Psoas muscle (tissue), 8 donors: ENCODE data around the gene LRRC42. TPM values are rescaled to one million over a fixed set of nuclear protein-coding genes. Genes with fewer than 3 reads are reported as not detected.
A peak's percentile ranks its signal among the peaks of the same experiment; 100 is the strongest.
"Not testable (repeated sequence)": the region's sequence is repeated elsewhere in the genome, so short reads cannot be mapped to it uniquely, and the experiment has no call there.

Experiments
- ATAC-seq, 4 donors: fragments of 200-7000 bp; cut with Tn5 transposase; one replicate each; pipeline ENCODE4 v1.9.1; 2020; ENCODE audit warnings: moderate library complexity in 3 of 4, mild to moderate bottlenecking in 2 of 4
- DNase-seq, 2 donors: peaks; one replicate each; pipeline ENCODE4 v3.0.0-alpha.2; 2020
- H3K27ac ChIP-seq: fragments of 200-600 bp; one replicate; pipeline ENCODE4 v1.8.0; 2022
- H3K27me3 ChIP-seq, 3 donors: fragments of 200-600 bp in 1 of 3; one replicate each; pipeline versions ENCODE4 v1.6.1 to v1.8.0; 2013 to 2022; ENCODE audit warnings: low read length in 2 of 3, mild to moderate bottlenecking in 2 of 3, moderate library complexity in 1 of 3; ENCODE audit not compliant: insufficient read depth in 3 of 3
- H3K36me3 ChIP-seq, 2 donors: fragments of 200-600 bp in 1 of 2; one replicate each; pipeline versions ENCODE4 v1.6.1 to v1.8.0; 2013 to 2022; ENCODE audit warnings: low read depth in 1 of 2, mild to moderate bottlenecking in 1 of 2, moderate library complexity in 1 of 2; ENCODE audit not compliant: insufficient read depth in 1 of 2
- H3K4me1 ChIP-seq: fragments of 200-600 bp; one replicate; pipeline ENCODE4 v1.8.0; 2022
- H3K4me3 ChIP-seq: fragments of 200-600 bp; one replicate; pipeline ENCODE4 v1.8.0; 2022; ENCODE audit warnings: mild to moderate bottlenecking
- H3K9me3 ChIP-seq: fragments of 200-600 bp; one replicate; pipeline ENCODE4 v1.8.0; 2022
- WGBS, 3 donors: extraction: QIAGEN DNeasy Blood & Tissue Kit; methylation state at CpG; one replicate each; pipeline versions ENCODE4 v1.1.6 to v1.1.7; 2013; 5-methylcytosine and 5-hydroxymethylcytosine counted together
- intact Hi-C, 2 donors: fragments of 100-400 bp; cut with DNase I; formaldehyde crosslinking; loops; one replicate each; pipeline versions ENCODE4 v1.11.0 to v1.14.2; 2022
- polyA plus RNA-seq, 3 donors: library from polyadenylated mRNA; stranded (reverse); fragments of 200-250 nt; gene quantifications; one replicate each; pipeline ENCODE4 v1.2.3, GENCODE V29; 2013
- total RNA-seq, 4 donors: library from RNA; stranded (reverse); fragmentation: NEBNext Ultra II Directional in 2 of 4; extraction: Animal tissue kit (Norgen Biotek cat#: 25700) in 2 of 4; gene quantifications; one replicate each; pipeline versions ENCODE4 v1.2.1 to v1.2.4, GENCODE V29; 2021 to 2023
- TF ChIP-seq, protein P1 (sequence below): fragments of 200-600 bp; IDR thresholded peaks from one replicate; pipeline ENCODE4 v1.8.0; 2022; ENCODE audit warnings: antibody characterized with exemption
- donor health status: healthy with polysubstance abuse.
- donor health status: DM: no; HTN: no; CAD: no; lungs with moderate emphysema.
- donor health status: Bipolar disorder and iron deficiency.
- donor health status: healthy.
- donor health status: DM: yes; HTN: yes; CAD: no.
- donor health status: DM: no; HTN: no; CAD: no.
- donor health status: DM: no; HTN: no; CAD: no.
- donor health status: DM: yes; HTN: yes; CAD: no.

LRRC42 gene
- total and polyA plus RNA-seq, 7 donors: 10.0 to 16.9 (median 12.0) TPM

DNA sequence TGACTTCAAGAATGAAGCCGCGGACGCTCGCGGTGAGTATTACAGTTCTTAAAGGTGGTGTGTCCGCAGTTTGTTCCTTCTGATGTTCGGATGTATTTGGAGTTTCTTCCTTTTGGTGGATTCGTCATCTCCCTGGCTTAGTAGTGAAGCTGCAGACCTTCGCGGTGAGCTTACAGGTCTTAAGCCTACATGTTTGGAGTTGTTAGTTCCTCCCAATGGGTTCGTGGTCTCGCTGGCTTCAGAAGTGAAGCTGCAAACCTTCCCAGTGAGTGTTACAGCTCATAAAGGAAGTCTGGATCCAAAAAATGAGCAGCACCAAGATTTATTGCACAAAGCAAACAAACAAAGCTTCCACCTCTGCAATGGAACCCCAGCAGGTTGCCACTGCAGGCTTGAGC lies 57.1 kb downstream of the LRRC42 start:
- Histone ChIP-seq H3K27me3 (peaks cover 0 to 3% (median 0%) of the 10 kb centered on the region in 3 donors), H3K9me3 (no peaks in the 10 kb centered on the region), H3K36me3 (no peaks in the 10 kb centered on the region), H3K4me1 (no peaks in the 10 kb centered on the region), H3K27ac (no peak overlapping the region), H3K4me3 (no peak overlapping the region)
- DNase-seq (no peak), ATAC-seq (no peak)
- 87 to 93% (median 90%) methylated on average over 12 of the region's 12 CpGs for WGBS, 3 donors
- intact Hi-C loops: no loop called here
- TF ChIP-seq, protein P1, sequence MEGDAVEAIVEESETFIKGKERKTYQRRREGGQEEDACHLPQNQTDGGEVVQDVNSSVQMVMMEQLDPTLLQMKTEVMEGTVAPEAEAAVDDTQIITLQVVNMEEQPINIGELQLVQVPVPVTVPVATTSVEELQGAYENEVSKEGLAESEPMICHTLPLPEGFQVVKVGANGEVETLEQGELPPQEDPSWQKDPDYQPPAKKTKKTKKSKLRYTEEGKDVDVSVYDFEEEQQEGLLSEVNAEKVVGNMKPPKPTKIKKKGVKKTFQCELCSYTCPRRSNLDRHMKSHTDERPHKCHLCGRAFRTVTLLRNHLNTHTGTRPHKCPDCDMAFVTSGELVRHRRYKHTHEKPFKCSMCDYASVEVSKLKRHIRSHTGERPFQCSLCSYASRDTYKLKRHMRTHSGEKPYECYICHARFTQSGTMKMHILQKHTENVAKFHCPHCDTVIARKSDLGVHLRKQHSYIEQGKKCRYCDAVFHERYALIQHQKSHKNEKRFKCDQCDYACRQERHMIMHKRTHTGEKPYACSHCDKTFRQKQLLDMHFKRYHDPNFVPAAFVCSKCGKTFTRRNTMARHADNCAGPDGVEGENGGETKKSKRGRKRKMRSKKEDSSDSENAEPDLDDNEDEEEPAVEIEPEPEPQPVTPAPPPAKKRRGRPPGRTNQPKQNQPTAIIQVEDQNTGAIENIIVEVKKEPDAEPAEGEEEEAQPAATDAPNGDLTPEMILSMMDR: no peak

GRCh38 chr1:54003750-54004480 lies 57.8 kb downstream of the LRRC42 start:
- H3K4me1 ChIP-seq, H3K27me3 ChIP-seq, intact Hi-C loops, H3K9me3 ChIP-seq, H3K27ac ChIP-seq, DNase-seq, H3K4me3 ChIP-seq, ATAC-seq, H3K36me3 ChIP-seq: not testable (repeated sequence)
- WGBS, 3 donors: 90 to 96% (median 91%) methylated on average over 19 of the region's 19 CpGs

- H3K4me3 ChIP-seq: no peak overlapping the region
- no peak for DNase-seq
Measured at GRCh38 chr1:54004481-54005049, 58.4 kb downstream of the LRRC42 start.

GRCh38 chr1:54006508-54006907 lies 60.4 kb downstream of the LRRC42 start:
- no peak for DNase-seq
- 56 to 67% (median 65%) methylated on average over 4 of the region's 4 CpGs for WGBS, 3 donors
- intact Hi-C loops: no loop called here
- Histone ChIP-seq H3K27ac (no peak overlapping the region), H3K27me3 (peaks cover 0 to 6% (median 5%) of the 10 kb centered on the region in 3 donors), H3K4me1 (no peaks in the 10 kb centered on the region), H3K4me3 (no peak overlapping the region), H3K36me3 (no peaks in the 10 kb centered on the region), H3K9me3 (no peaks in the 10 kb centered on the region)
- TF ChIP-seq, protein P1: no peak
- ATAC-seq: no peak

More at GRCh38 chr1:54004481-54005049, 58.4 kb downstream of the LRRC42 start:
- Histone ChIP-seq H3K36me3 (no peaks in the 10 kb centered on the region), H3K4me1 (no peaks in the 10 kb centered on the region), H3K9me3 (no peaks in the 10 kb centered on the region), H3K27me3 (peaks cover 0 to 5% (median 0%) of the 10 kb centered on the region in 3 donors), H3K27ac (no peak overlapping the region)
- intact Hi-C loops: no loop called here
- peak in 1 of 4 donors; percentile 46 for ATAC-seq
- TF ChIP-seq, protein P1: no peak
- WGBS, 3 donors: 94 to 97% (median 94%) methylated on average over 24 to 27 of the region's 27 CpGs

DNA sequence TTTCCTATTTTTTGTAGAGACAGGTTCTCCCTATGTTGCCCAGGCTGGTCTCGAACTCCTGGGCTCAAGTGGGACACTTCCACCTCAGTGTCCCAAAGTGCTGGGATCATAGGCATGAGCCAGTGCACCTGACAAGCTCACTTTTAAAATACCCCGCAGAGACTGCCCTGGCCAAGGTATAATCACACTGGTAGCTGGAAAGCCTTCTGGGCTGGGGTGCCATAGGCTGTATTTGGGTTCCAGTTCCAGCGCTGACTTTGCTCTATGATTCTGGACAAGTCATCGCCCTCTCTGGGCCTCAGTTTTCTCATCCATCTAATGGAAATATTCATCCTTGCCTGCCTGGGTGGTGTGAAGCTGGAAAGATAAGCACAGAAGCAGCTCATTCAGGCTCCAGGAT lies 61.5 kb downstream of the LRRC42 start:
- no peak for ATAC-seq
- intact Hi-C loops: no loop called here
- Histone ChIP-seq H3K4me1 (no peaks in the 10 kb centered on the region), H3K27ac (no peak overlapping the region), H3K9me3 (no peaks in the 10 kb centered on the region), H3K27me3 (peaks cover 0 to 15% (median 7%) of the 10 kb centered on the region in 3 donors), H3K36me3 (no peaks in the 10 kb centered on the region), H3K4me3 (no peak overlapping the region)
- DNase-seq: no peak
- TF ChIP-seq, protein P1: no peak
- 88 to 89% (median 89%) methylated on average over 4 of the region's 4 CpGs for WGBS, 3 donors
